MM.1S (cell line): ENCODE data around the gene FAM83G.

Experiments
- DNase-seq: peaks from one replicate; pipeline ENCODE4 v3.0.0-alpha.2; 2015
- H2AFZ ChIP-seq: fragments of 300-600 bp; sonication (generic); 2 replicates; pipeline ENCODE4 v1.6.0; 2016; ENCODE audit warnings: antibody characterized with exemption, low read length
- H3F3A ChIP-seq: fragments of 300-600 bp; sonication (generic); 2 replicates; pipeline ENCODE4 v1.6.1; 2016; ENCODE audit warnings: mild to moderate bottlenecking, antibody characterized with exemption, low read length, moderate library complexity, mixed read lengths; ENCODE audit not compliant: insufficient read depth
- H3K27ac ChIP-seq: fragments of 300-600 bp; sonication (generic); 2 replicates; pipeline ENCODE4 v1.5.1; 2016; ENCODE audit warnings: mild to moderate bottlenecking, low read length
- H3K27me3 ChIP-seq: fragments of 300-600 bp; sonication (generic); replicated peaks from 2 replicates; pipeline ENCODE4 v1.6.0; 2016; ENCODE audit warnings: low read length; ENCODE audit not compliant: insufficient read depth
- H3K36me3 ChIP-seq: fragments of 300-600 bp; sonication (generic); replicated peaks from 2 replicates; pipeline ENCODE4 v1.6.1; 2016; ENCODE audit warnings: mild to moderate bottlenecking, low read length, mixed read lengths; ENCODE audit not compliant: insufficient read depth
- H3K4me1 ChIP-seq: fragments of 300-600 bp; sonication (generic); 2 replicates; pipeline ENCODE4 v1.6.1; 2016; ENCODE audit warnings: low read length, mixed read lengths
- H3K4me2 ChIP-seq: fragments of 300-600 bp; sonication (generic); 2 replicates; pipeline ENCODE4 v1.6.0; 2016; ENCODE audit warnings: low read depth, low read length
- H3K4me3 ChIP-seq: fragments of 300-600 bp; sonication (generic); 2 replicates; pipeline ENCODE4 v1.5.1; 2016; ENCODE audit warnings: low read length, mixed read lengths
- H3K79me2 ChIP-seq: fragments of 300-600 bp; sonication (generic); 2 replicates; pipeline ENCODE4 v1.6.1; 2016; ENCODE audit warnings: mixed run types, low read length, mixed read lengths
- H3K9ac ChIP-seq: fragments of 300-600 bp; sonication (generic); 2 replicates; pipeline ENCODE4 v1.6.1; 2016; ENCODE audit warnings: low read length, mixed read lengths
- H3K9me2 ChIP-seq: fragments of 300-600 bp; sonication (generic); replicated peaks from 2 replicates; pipeline ENCODE4 v1.6.1; 2016; ENCODE audit warnings: mild to moderate bottlenecking, low read length, mixed read lengths; ENCODE audit not compliant: insufficient read depth
- H3K9me3 ChIP-seq: fragments of 300-600 bp; sonication (generic); replicated peaks from 2 replicates; pipeline ENCODE4 v1.6.1; 2016; ENCODE audit warnings: mild to moderate bottlenecking, low read length, mixed read lengths; ENCODE audit not compliant: insufficient read depth
- H4K20me1 ChIP-seq: fragments of 300-600 bp; sonication (generic); 2 replicates; pipeline ENCODE4 v1.6.1; 2016; ENCODE audit warnings: mild to moderate bottlenecking, low read length, moderate library complexity, mixed read lengths; ENCODE audit not compliant: insufficient read depth
- CTCF ChIP-seq: fragments of 300-600 bp; sonication (generic); IDR thresholded peaks from 2 replicates; pipeline ENCODE4 v1.5.1; 2016; ENCODE audit warnings: antibody characterized with exemption, low read length, mixed read lengths
- EZH2 ChIP-seq: fragments of 300-600 bp; sonication (generic); optimal IDR thresholded peaks from 2 replicates; pipeline ENCODE3; 2017; ENCODE audit warnings: low read depth, mild to moderate bottlenecking, antibody characterized with exemption, low read length, mixed read lengths
- EZH2phosphoT487 ChIP-seq: fragments of 300-600 bp; sonication (generic); IDR thresholded peaks from 2 replicates; pipeline ENCODE4 v1.6.1; 2018; ENCODE audit warnings: antibody characterized with exemption, low read length

FAM83G gene

GRCh38 chr17:18975597-18975996 lies 29.0 kb downstream of the FAM83G start:
- no peaks in the 10 kb centered on the region for H3K36me3 ChIP-seq
- no peak overlapping the region for H2AFZ ChIP-seq
- H4K20me1 ChIP-seq: no peaks in the 10 kb centered on the region
- no peaks in the 10 kb centered on the region for H3K4me1 ChIP-seq
- no peak overlapping the region for H3K4me2 ChIP-seq
- no peaks in the 10 kb centered on the region for H3F3A ChIP-seq
- H3K79me2 ChIP-seq: no peaks in the 10 kb centered on the region
- no peak overlapping the region for H3K4me3 ChIP-seq
- TF ChIP-seq EZH2phosphoT487 (no peak), EZH2 (no peak), CTCF (no peak)
- no peak overlapping the region for H3K9ac ChIP-seq
- no peaks in the 10 kb centered on the region for H3K9me2 ChIP-seq
- H3K9me3 ChIP-seq: no peaks in the 10 kb centered on the region
- DNase-seq: no peak
- H3K27ac ChIP-seq: no peak overlapping the region
- H3K27me3 ChIP-seq: no peaks in the 10 kb centered on the region

- no peaks in the 10 kb centered on the region for H3K79me2 ChIP-seq
- DNase-seq: no peak
- no peaks in the 10 kb centered on the region for H3K36me3 ChIP-seq
- H3K4me2 ChIP-seq: no peak overlapping the region
- H4K20me1 ChIP-seq: no peaks in the 10 kb centered on the region
- H2AFZ ChIP-seq: no peak overlapping the region
- H3K9me2 ChIP-seq: no peaks in the 10 kb centered on the region
- H3K9me3 ChIP-seq: no peaks in the 10 kb centered on the region
- H3K4me3 ChIP-seq: no peak overlapping the region
- H3K9ac ChIP-seq: no peak overlapping the region
- no peaks in the 10 kb centered on the region for H3K27me3 ChIP-seq
- H3F3A ChIP-seq: no peaks in the 10 kb centered on the region
- TF ChIP-seq EZH2phosphoT487 (no peak), EZH2 (no peak), CTCF (no peak)
- no peaks in the 10 kb centered on the region for H3K4me1 ChIP-seq
- no peak overlapping the region for H3K27ac ChIP-seq
These were observed 30.0 kb downstream of the FAM83G start for GRCh38 chr17:18974407-18975149.

GRCh38 chr17:18971801-18972200 lies 32.8 kb downstream of the FAM83G start:
- no peaks in the 10 kb centered on the region for H4K20me1 ChIP-seq
- H3K4me1 ChIP-seq: no peaks in the 10 kb centered on the region
- no peaks in the 10 kb centered on the region for H3K9me3 ChIP-seq
- H3K27ac ChIP-seq: no peak overlapping the region
- H3F3A ChIP-seq: no peaks in the 10 kb centered on the region
- no peak overlapping the region for H3K4me3 ChIP-seq
- TF ChIP-seq EZH2phosphoT487 (no peak), EZH2 (no peak), CTCF (no peak)
- H3K4me2 ChIP-seq: no peak overlapping the region
- no peak for DNase-seq
- H3K27me3 ChIP-seq: no peaks in the 10 kb centered on the region
- no peak overlapping the region for H3K9ac ChIP-seq
- no peak overlapping the region for H2AFZ ChIP-seq
- no peaks in the 10 kb centered on the region for H3K36me3 ChIP-seq
- H3K79me2 ChIP-seq: no peaks in the 10 kb centered on the region
- H3K9me2 ChIP-seq: no peaks in the 10 kb centered on the region
